GM19023 (cell line): ENCODE data around the gene PPP1CB.

ENCODE experiments used
- ATAC-seq: cut with Tn5 transposase; IDR thresholded peaks from one replicate; pipeline ENCODE4 v1.9.1; 2021; ENCODE audit warnings: mild to moderate bottlenecking, moderate library complexity; ENCODE audit not compliant: unreplicated experiment

PPP1CB gene

GRCh38 chr2:28842042-28842441 is 90.4 kb downstream of the PPP1CB start:
- no peak for ATAC-seq
